GM21619 (cell line): ENCODE results near the gene ZFAND3.

Experiments
- ATAC-seq: cut with Tn5 transposase; IDR thresholded peaks from one replicate; pipeline ENCODE4 v1.9.1; 2021; ENCODE audit not compliant: unreplicated experiment

The ZFAND3 gene

DNA sequence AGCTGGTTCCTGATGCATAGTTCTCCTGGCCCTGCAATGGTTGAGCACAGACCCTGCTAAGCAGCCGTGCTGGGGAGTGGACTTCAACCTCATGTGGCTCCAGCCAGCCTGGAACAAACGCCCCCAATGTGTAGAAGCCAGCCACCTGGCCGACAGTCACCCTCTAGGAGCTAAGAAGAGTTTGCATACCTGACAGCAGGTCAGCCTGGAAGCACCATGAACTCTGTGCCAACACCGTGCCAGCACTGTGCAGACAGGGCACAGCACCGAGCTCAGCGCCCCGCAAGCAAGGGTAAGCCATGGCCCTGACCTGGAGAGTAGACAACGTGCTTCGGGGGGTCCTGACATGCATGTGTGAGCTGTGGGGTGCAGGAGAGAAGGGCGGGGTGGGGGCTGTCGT lies 356.3 kb downstream of the ZFAND3 start:
- no peak for ATAC-seq

- no peak for ATAC-seq
Observed at GRCh38 chr6:38176797-38177751, 357.5 kb downstream of the ZFAND3 start.

GRCh38 chr6:38177882-38178583 lies 358.5 kb downstream of the ZFAND3 start:
- ATAC-seq = no peak

DNA sequence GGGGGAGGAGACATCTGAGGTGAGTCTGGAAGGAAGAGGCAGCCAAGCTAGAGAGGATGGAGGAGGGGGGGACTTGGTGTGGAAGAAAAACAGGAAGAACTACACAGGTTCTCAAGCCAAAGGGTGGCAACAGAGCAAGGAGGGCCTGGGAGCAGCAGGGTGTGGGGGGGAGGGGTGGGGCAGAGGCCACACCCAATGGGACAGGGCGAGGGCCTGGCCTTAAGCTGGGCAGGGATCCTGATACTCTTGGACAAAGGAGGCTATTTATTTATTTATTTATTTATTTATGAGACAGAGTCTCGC lies 359.0 kb downstream of the ZFAND3 start:
- ATAC-seq = no peak

DNA sequence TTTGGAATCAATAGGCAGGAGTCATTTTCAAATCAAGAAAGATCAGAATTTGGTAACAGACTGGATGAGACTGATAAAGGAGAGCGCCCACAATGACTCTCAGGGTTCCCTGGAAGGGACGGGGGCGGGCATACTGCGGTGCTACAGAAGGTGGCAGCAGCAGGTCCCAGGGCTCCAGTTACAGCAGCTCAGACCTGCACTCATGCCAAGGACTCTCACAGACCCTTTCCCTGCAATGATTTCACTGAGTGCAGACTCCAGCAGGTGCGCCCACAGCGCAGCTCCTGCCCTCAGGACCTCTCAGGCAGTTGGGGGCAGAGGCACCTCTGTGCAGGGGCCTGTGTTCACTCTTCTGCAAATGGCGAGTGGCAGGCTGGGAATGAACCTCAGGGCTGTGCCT lies 359.8 kb downstream of the ZFAND3 start:
- no peak for ATAC-seq

GRCh38 chr6:38179794-38180430 lies 360.4 kb downstream of the ZFAND3 start:
- ATAC-seq = no peak

DNA sequence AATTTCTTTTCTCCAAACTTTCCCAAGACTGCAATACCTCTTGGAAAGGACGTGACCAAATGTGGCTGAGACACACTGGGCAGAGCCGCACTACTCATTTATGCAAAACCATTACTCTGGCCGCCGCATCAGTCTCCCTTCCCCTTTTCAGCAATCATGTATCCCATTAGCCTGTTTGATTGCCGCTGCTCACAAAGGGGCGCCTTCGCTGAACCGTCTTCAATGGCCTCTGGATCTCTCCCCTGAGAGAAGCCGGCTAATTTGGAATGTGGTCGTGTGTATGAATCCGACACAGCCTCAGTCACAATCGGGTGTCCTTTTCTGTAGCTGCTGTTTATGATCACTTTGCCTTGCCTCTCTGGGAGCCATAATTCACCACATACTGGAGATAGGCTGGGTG lies 361.1 kb downstream of the ZFAND3 start:
- no peak for ATAC-seq

- no peak for ATAC-seq
Observed at GRCh38 chr6:38182426-38182825, 362.9 kb downstream of the ZFAND3 start.

GRCh38 chr6:38183856-38184584 lies 364.5 kb downstream of the ZFAND3 start:
- no peak for ATAC-seq

GRCh38 chr6:38184585-38185080 lies 365.1 kb downstream of the ZFAND3 start:
- no peak for ATAC-seq

DNA sequence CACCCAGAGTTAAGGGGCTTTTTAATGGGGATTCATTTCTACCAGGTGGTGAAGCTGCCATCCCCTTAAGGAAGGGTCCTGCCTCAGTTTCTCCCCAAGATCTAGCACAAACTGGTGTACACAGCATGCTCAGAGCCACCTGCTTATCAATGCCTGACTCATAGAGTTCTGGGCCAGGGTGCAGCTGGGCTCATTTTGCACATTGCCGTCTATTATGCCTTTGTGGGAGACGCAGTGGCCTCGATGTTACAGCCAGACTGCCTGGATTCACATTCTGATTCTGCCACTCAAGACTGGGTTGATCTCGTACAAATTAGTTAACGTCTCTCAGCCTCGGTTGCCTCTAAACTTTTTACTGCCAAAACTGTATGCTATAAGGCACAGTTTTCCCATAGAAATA lies 365.7 kb downstream of the ZFAND3 start:
- no peak for ATAC-seq

- ATAC-seq = no peak
Observed at GRCh38 chr6:38185752-38186151, 366.2 kb downstream of the ZFAND3 start.

- no peak for ATAC-seq
Observed at GRCh38 chr6:38187325-38187724, 367.8 kb downstream of the ZFAND3 start.

DNA sequence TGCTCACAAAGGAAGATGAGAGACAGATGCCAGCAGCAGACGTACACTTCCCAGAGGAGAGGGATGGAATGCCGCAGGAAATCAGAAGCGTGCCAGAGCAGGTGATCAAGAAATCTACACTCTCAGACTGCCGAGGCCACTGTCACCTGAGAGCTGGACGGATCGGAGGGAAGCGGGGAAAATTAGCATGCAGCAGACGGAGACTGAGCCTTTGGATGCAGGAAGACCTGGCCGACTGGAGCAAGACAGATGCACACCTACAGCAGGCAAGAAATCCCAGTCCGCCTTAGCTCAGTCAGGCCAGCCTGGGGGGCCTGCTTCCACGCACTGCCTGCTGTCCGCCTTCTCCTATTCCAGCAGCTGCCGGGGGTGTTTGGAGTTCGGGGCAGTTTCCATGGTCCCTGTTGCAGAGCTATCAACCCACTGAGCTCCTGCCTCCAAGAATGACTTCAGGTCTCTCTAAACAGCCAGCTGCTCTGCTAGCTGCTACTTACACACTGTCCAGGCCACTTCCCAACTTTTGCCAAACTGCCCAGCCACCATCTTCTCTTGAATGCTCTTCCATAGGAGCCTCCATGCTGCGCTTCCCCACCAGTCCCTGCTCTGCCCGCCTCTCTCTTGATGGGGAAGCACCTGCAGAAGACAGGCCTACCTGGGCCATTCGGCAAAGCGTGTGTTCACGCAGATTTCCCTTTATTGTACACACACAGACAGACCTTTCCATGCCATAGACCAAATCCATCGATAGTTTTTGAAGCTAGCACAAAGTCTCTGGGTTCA lies 368.5 kb downstream of the ZFAND3 start:
- no peak for ATAC-seq

GRCh38 chr6:38188677-38189335 lies 369.3 kb downstream of the ZFAND3 start:
- no peak for ATAC-seq

GRCh38 chr6:38191418-38191817 lies 371.9 kb downstream of the ZFAND3 start:
- no peak for ATAC-seq

DNA sequence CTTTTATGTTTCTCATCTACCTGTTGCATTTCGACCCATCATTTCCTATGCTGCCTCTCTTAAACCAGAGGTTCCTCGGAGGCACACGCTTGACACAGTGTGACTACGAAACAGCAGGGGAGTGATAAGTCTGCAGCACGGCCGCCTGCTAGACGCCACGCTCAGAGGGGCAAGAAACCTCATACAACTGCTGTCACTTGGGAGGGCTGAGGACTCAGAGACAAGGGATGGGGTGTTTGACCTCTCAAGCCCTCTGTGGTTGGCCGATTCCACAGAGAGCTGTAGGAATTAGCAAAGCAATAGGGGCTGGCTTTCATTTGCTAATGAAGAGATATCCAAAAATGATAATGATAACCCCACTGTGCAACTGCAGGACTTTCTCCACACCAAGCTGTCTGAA lies 372.5 kb downstream of the ZFAND3 start:
- ATAC-seq = no peak

- no peak for ATAC-seq
Observed at GRCh38 chr6:38192487-38192886, 373.0 kb downstream of the ZFAND3 start.

GRCh38 chr6:38193051-38193450 lies 373.5 kb downstream of the ZFAND3 start:
- no peak for ATAC-seq
